Measurements from ENCODE around the gene S100Z.
"Not testable (repeated sequence)": the region's sequence is repeated elsewhere in the genome, so short reads cannot be mapped to it uniquely, and the experiment has no call there.

DNA sequence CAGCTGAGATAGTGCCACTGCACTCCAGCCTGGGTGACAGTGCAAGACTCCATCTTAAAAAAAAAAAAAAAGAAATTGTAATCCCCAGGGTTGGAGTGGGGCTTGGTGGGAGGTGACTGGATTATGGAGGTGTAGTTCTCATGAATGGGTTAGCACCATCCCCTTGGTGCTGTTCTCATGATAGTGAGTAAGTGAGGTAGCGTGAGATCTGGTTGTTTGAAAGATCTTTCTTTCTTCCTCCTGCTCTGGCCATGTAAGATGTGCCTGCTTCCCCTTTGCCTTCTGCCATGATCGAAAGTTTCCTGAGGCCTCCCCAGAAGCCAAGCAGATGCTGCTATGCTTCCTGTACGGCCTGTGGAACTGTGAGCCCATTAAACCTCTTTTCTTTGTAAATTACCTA lies 3.9 kb downstream of the S100Z start:
- TF ChIP-seq, protein P1, sequence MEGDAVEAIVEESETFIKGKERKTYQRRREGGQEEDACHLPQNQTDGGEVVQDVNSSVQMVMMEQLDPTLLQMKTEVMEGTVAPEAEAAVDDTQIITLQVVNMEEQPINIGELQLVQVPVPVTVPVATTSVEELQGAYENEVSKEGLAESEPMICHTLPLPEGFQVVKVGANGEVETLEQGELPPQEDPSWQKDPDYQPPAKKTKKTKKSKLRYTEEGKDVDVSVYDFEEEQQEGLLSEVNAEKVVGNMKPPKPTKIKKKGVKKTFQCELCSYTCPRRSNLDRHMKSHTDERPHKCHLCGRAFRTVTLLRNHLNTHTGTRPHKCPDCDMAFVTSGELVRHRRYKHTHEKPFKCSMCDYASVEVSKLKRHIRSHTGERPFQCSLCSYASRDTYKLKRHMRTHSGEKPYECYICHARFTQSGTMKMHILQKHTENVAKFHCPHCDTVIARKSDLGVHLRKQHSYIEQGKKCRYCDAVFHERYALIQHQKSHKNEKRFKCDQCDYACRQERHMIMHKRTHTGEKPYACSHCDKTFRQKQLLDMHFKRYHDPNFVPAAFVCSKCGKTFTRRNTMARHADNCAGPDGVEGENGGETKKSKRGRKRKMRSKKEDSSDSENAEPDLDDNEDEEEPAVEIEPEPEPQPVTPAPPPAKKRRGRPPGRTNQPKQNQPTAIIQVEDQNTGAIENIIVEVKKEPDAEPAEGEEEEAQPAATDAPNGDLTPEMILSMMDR (IDR thresholded peaks at IDR 0.05): not testable (repeated sequence)
- TF ChIP-seq POLR2A (IDR thresholded peaks at IDR 0.05): not testable (repeated sequence)
